BLaER1 treated with 17β-estradiol and CSF1 and Interleukin-3, amounts not matched to agents 10 nM and 100 nM (cell line): Measurements from ENCODE around the gene AASDH.

Experiments used
- H3K27ac ChIP-seq, 11 experiments: shearing (Covaris generic); formaldehyde crosslinking; 2 replicates each; pipeline ENCODE4 v1.8.1; 2022
- H3K27me3 ChIP-seq, 11 experiments: shearing (Covaris generic); formaldehyde crosslinking; 2 replicates each; pipeline ENCODE4 v1.8.1; 2022
- H3K36me3 ChIP-seq, 11 experiments: shearing (Covaris generic); formaldehyde crosslinking; 2 replicates each; pipeline ENCODE4 v1.8.1; 2022
- H3K4me1 ChIP-seq, 10 experiments: shearing (Covaris generic); formaldehyde crosslinking; 2 replicates each; pipeline ENCODE4 v1.8.1; 2022
- H3K4me2 ChIP-seq, 11 experiments: shearing (Covaris generic); formaldehyde crosslinking; 2 replicates each; pipeline ENCODE4 v1.8.1; 2022
- H3K4me3 ChIP-seq, 10 experiments: shearing (Covaris generic); formaldehyde crosslinking; 2 replicates each; pipeline ENCODE4 v1.8.1; 2022
- H3K9ac ChIP-seq, 11 experiments: shearing (Covaris generic); formaldehyde crosslinking; 2 replicates each; pipeline ENCODE4 v1.8.1; 2022
- H3K9me3 ChIP-seq, 11 experiments: shearing (Covaris generic); formaldehyde crosslinking; replicated peaks in 1 of 11; 2 replicates each; pipeline ENCODE4 v1.8.1; 2022
- H4K20me1 ChIP-seq, 11 experiments: shearing (Covaris generic); formaldehyde crosslinking; 2 replicates each; pipeline ENCODE4 v1.8.1; 2022
- Cebpa-rat ChIP-seq, 11 experiments: shearing (Covaris generic); IDR thresholded peaks; 2 replicates each; pipeline ENCODE4 v1.8.1; 2022

The AASDH gene

DNA sequence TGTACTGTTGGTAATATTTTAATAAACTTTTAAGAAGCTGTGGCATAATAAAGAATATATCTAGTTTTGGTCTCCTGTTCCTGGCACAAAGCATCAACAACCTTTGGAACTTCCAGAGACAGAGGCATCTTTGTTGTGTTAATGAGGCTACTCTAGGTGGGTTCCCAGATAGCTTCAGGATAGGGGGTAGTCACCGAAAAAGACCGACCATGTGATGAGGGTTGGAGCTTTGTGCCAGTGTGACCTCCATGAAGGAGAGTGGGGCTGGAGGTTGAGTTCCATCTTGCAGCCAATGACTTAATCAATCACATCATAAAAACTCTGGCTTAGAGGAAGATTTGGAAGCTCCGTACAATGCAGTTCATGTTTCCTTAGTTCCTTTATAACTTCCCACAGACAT, 38.2 kb upstream of the AASDH start:
- Histone ChIP-seq H3K27me3 (no peaks in the 10 kb centered on the region), H3K27ac (no peak overlapping the region), H3K4me3 (no peak overlapping the region), H4K20me1 (peaks cover 0 to 100% (median 90%) of the 10 kb centered on the region in 11 experiments; a peak in 15 of 22 replicates), H3K4me2 (no peak overlapping the region), H3K4me1 (peaks cover 0 to 8% (median 6%) of the 10 kb centered on the region in 10 experiments; a peak in 11 of 20 replicates), H3K36me3 (peaks cover 0 to 51% (median 30%) of the 10 kb centered on the region in 11 experiments; a peak in 17 of 22 replicates), H3K9me3 (peaks cover 0 to 15% (median 10%) of the 10 kb centered on the region in 11 experiments; a peak in 12 of 22 replicates), H3K9ac (no peak overlapping the region)
- no peak for TF ChIP-seq Cebpa-rat (IDR thresholded peaks at IDR 0.05)

DNA sequence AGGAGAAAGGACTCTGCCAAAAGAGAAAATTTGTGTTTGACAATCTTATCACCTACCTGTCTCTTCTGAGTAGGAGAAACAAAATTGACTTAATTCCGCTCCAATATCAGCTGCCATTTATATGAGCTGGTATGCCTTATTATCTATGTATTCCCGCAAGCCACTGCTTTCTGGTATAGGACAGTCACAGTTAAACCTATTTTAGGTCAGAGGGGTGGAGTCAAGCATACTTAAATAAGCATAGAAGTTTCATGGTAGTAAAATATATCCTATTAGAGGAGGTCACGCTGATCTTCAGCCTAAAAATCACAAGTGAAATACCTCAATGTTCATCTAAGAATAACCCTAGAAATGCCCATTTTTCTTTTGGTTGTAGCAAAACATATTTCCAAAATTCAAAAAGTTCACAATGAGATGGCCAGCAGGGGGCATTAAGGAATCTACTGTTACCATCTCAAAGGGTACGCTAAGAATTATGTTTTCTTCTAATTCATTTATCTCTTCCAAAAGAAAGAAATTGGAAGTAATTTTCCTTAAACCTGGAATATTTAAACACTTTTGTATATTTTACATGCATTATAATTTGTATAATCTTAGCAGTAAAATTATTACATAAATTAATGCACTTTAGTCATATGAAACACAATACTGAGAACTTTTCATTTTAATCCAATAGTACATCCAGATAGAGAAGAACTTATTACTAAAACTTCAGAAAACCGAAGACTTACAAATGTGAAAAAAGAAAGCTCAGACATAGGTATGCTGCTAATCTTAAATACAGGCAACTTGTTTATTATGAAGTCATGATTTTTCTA, 37.6 kb upstream of the AASDH start:
- H3K27me3 ChIP-seq, result no peaks in the 10 kb centered on the region
- H3K9ac ChIP-seq, result no peak overlapping the region
- H3K4me1 ChIP-seq, result peaks cover 0 to 14% (median 6%) of the 10 kb centered on the region in 10 experiments; a peak in 11 of 20 replicates
- peaks cover 0 to 45% (median 29%) of the 10 kb centered on the region in 11 experiments; a peak in 17 of 22 replicates for H3K36me3 ChIP-seq
- H4K20me1 ChIP-seq, result peaks cover 0 to 100% (median 89%) of the 10 kb centered on the region in 11 experiments; a peak in 15 of 22 replicates
- no peak for TF ChIP-seq Cebpa-rat (IDR thresholded peaks at IDR 0.05)
- H3K4me3 ChIP-seq, result no peak overlapping the region
- H3K27ac ChIP-seq, result no peak overlapping the region
- peaks cover 0 to 15% (median 10%) of the 10 kb centered on the region in 11 experiments; a peak in 12 of 22 replicates for H3K9me3 ChIP-seq
- H3K4me2 ChIP-seq, result no peak overlapping the region

DNA sequence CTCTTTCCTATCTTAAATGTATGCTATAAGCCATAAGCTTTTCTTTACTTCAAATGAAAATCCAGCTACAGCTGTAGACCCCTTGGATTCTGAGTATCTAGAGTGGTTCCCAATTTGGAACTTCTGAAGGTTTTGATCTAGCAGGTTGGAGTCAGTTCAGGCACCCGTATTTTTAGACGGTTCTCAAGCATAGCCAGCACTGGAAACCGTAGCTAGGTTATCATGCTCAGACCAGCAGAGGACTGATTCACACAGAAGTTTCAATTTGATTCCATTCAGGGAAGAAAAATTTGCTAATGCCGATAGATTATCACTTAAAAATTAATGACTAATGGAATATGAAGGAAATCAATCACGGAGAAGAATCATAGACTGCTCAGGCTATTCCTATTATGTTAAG, 36.9 kb upstream of the AASDH start:
- H3K27ac ChIP-seq, result no peak overlapping the region
- no peaks in the 10 kb centered on the region for H3K27me3 ChIP-seq
- H3K9me3 ChIP-seq, result peaks cover 0 to 15% (median 10%) of the 10 kb centered on the region in 11 experiments; a peak in 12 of 22 replicates
- H3K4me3 ChIP-seq, result no peak overlapping the region
- peaks cover 0 to 100% (median 88%) of the 10 kb centered on the region in 11 experiments; a peak in 15 of 22 replicates for H4K20me1 ChIP-seq
- no peak overlapping the region for H3K9ac ChIP-seq
- H3K4me1 ChIP-seq, result peaks cover 0 to 17% (median 6%) of the 10 kb centered on the region in 10 experiments; a peak in 11 of 20 replicates
- H3K4me2 ChIP-seq, result no peak overlapping the region
- TF ChIP-seq Cebpa-rat (IDR thresholded peaks at IDR 0.05), result no peak
- H3K36me3 ChIP-seq, result peaks cover 0 to 43% (median 29%) of the 10 kb centered on the region in 11 experiments; a peak in 17 of 22 replicates

DNA sequence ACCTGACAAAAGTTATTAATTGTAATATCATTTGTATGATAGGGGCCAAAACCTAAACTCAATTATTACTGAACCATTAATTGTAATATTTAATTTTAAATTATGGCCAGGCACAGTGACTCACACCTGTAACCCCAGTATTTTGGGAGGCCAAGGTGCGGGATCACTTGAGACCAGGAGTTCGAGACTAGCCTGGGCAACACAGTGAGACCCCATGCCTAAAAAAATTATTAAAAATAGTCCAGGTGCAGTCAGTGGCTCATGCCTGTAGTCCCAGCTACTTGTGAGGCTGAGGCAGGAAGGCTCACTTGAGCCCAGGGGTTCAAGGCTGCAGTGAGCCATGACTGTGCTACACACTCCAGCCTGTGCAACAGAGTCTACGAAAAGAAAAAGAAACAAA, 30.1 kb upstream of the AASDH start:
- H3K9me3 ChIP-seq, result no peaks in the 10 kb centered on the region
- TF ChIP-seq Cebpa-rat (IDR thresholded peaks at IDR 0.05), result no peak
- no peaks in the 10 kb centered on the region for H3K27me3 ChIP-seq
- no peak overlapping the region for H3K4me2 ChIP-seq
- H3K9ac ChIP-seq, result no peak overlapping the region
- H4K20me1 ChIP-seq, result peaks cover 0 to 97% (median 91%) of the 10 kb centered on the region in 11 experiments; a peak in 16 of 22 replicates
- H3K27ac ChIP-seq, result no peak overlapping the region
- H3K4me3 ChIP-seq, result no peak overlapping the region
- peaks cover 0 to 30% (median 20%) of the 10 kb centered on the region in 11 experiments; a peak in 16 of 22 replicates for H3K36me3 ChIP-seq
- H3K4me1 ChIP-seq, result peaks cover 0 to 22% (median 6%) of the 10 kb centered on the region in 10 experiments; a peak in 11 of 20 replicates

DNA sequence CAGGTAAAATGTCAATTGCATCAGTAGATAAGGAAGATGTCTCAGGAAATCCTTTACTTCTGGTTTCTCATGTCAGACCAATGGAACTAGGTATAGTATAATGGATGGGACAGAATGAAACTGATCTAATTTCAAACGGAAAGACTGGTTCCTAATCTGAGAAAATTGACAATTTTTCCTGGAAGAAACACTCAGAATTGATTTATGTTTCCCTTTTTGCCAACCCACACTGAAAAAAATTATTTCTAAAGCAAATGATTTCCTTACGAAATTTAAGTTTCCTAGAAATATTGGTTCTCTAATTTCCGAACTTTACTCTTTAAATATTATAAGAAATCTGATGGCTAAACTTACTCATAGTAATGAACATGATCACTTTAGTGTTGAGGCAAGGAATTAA, 29.1 kb upstream of the AASDH start:
- H3K9me3 ChIP-seq, result no peaks in the 10 kb centered on the region
- no peaks in the 10 kb centered on the region for H3K27me3 ChIP-seq
- no peak overlapping the region for H3K4me2 ChIP-seq
- no peak overlapping the region for H3K4me3 ChIP-seq
- no peak overlapping the region for H3K9ac ChIP-seq
- no peak for TF ChIP-seq Cebpa-rat (IDR thresholded peaks at IDR 0.05)
- no peak overlapping the region for H3K27ac ChIP-seq
- H3K4me1 ChIP-seq, result peaks cover 0 to 22% (median 6%) of the 10 kb centered on the region in 10 experiments; a peak in 11 of 20 replicates
- peaks cover 0 to 22% (median 15%) of the 10 kb centered on the region in 11 experiments; a peak in 16 of 22 replicates for H3K36me3 ChIP-seq
- H4K20me1 ChIP-seq, result peaks cover 0 to 97% (median 91%) of the 10 kb centered on the region in 11 experiments; a peak in 16 of 22 replicates

DNA sequence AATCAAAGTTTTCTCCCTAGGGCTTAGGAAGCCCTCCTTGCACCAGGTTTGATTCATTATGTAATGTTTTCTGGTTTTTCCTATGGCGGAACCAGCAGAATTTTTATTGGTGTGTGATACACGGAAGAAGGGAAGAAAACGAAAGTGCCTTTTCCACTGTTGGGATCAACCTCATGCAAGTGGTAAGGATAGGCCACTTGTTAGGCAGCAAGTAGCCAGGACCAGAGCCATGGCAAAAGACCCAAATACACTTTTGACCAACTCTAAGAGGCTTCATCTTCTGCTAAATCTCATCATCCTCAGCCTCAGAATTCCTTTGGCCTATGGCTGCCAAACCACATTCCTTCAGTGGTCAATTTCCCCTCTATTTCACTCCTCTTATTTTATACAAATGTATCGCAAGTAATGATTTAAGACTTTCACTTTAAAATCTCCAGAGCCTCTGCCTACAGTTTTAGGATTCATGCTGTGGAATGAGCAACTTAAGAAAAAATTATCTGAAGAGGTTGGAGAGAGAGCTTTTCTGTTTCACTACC, 26.9 kb upstream of the AASDH start:
- H3K27ac ChIP-seq, result no peak overlapping the region
- peaks cover 0 to 14% (median 8%) of the 10 kb centered on the region in 11 experiments; a peak in 9 of 22 replicates for H3K36me3 ChIP-seq
- H3K4me2 ChIP-seq, result no peak overlapping the region

DNA sequence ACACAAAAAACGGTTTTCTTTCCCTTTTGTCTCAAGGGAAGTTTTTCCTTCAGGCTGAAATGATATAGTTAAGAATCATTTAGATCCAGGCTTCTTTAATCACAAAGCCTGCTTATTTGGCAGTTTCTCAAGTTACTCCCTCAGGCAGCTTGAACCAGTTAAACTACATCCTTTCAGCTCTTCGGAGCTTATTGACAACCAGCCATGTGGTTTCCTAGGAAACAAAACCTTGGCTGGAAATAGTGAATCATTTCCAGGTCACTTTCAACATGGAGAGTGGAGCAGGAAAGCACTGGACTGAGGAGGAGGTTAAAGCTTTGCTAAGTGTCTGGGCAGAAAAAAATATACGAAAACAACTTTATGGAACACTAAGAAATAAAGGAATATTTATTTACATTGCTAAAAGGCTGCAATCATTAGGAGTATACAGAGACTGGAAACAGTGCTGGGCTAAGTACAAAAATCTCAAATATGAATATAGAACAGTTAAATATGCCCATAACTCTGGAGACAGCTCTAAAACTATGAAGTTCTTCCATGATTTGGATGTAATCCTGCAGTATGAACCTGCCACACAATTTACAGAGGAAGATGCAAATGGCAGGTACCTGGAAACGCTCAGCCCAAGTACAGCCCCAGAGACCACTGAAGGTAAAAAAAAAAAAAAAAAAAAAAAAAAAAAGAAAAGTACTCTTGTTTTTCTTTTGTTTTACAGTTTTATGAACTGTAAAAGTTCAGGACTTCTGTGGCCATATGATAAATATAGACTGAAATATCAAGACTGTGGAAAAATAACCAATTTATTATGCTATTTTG, 23.2 kb upstream of the AASDH start:
- no peak overlapping the region for H3K4me3 ChIP-seq
- peaks cover 0 to 18% (median 2%) of the 10 kb centered on the region in 10 experiments; a peak in 9 of 20 replicates for H3K4me1 ChIP-seq
- TF ChIP-seq Cebpa-rat (IDR thresholded peaks at IDR 0.05), result no peak
- no peaks in the 10 kb centered on the region for H3K27me3 ChIP-seq
- peak overlapping the region in 1 of 11 experiments; percentile 18; a peak in 1 of 22 replicates for H3K27ac ChIP-seq
- H3K36me3 ChIP-seq, result peaks cover 15 to 36% (median 27%) of the 10 kb centered on the region in 11 experiments
- H3K9me3 ChIP-seq, result no peaks in the 10 kb centered on the region
- H3K4me2 ChIP-seq, result 0 out of 22 replicates have a peak overlapping the region, but pooled peaks of 1 of the 11 experiments have one; percentile 17
- H3K9ac ChIP-seq, result no peak overlapping the region
- H4K20me1 ChIP-seq, result peaks cover 0 to 80% (median 59%) of the 10 kb centered on the region in 11 experiments; a peak in 14 of 22 replicates

More for the DNA sequence above, 26.9 kb upstream of the AASDH start:
- no peak overlapping the region for H3K4me3 ChIP-seq
- peaks cover 0 to 22% (median 2%) of the 10 kb centered on the region in 10 experiments; a peak in 9 of 20 replicates for H3K4me1 ChIP-seq
- peaks cover 0 to 97% (median 91%) of the 10 kb centered on the region in 11 experiments; a peak in 16 of 22 replicates for H4K20me1 ChIP-seq
- no peaks in the 10 kb centered on the region for H3K27me3 ChIP-seq
- no peak overlapping the region for H3K9ac ChIP-seq
- TF ChIP-seq Cebpa-rat (IDR thresholded peaks at IDR 0.05), result no peak
- no peaks in the 10 kb centered on the region for H3K9me3 ChIP-seq

DNA sequence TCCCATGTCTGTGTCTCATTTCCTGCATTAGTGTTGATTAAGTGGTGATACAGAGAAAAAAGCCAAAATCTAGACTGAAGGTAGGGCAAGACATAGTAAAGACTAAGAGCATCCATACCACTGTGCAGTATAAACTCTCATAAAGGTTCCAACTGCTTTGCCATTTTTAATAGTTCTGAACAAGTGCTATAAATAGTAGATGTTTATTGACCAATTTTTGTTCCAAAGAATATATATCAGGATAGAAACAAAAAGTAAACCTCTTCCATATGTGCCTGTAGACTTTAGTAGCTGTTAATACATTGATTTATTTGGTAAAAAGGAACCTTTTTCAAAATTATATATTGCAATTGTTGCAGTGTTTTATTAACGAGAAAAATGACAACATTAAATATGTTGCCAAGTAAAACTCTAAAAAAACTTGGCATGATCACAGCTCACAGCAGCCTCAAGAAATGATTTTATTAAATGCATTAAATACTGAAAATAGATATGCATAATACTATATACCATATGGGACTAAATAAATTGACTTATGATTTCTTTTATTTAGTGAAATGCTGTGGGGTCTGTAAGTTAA, 22.3 kb upstream of the AASDH start:
- Histone ChIP-seq H3K4me2 (peak overlapping the region in 1 of 11 experiments; percentile 17; a peak in 1 of 22 replicates), H3K27ac (peak overlapping the region in 1 of 11 experiments; percentile 18; a peak in 1 of 22 replicates), H3K9me3 (no peaks in the 10 kb centered on the region)

More for the DNA sequence above, 22.3 kb upstream of the AASDH start:
- peaks cover 0 to 80% (median 51%) of the 10 kb centered on the region in 11 experiments; a peak in 14 of 22 replicates for H4K20me1 ChIP-seq
- H3K4me3 ChIP-seq, result no peak overlapping the region
- peaks cover 17 to 45% (median 35%) of the 10 kb centered on the region in 11 experiments for H3K36me3 ChIP-seq
- H3K4me1 ChIP-seq, result peaks cover 0 to 18% (median 2%) of the 10 kb centered on the region in 10 experiments; a peak in 9 of 20 replicates
- H3K9ac ChIP-seq, result no peak overlapping the region
- TF ChIP-seq Cebpa-rat (IDR thresholded peaks at IDR 0.05), result no peak
- no peaks in the 10 kb centered on the region for H3K27me3 ChIP-seq
